NCI-H2196 treated with DMSO at 0.1 percent for 48 hours (cell line): ENCODE data around the gene TEKT2.

Experiments
- DNase-seq: peaks from one replicate; lab custom pipeline; 2025; ENCODE audit not compliant: unreplicated experiment; lab: John Stamatoyannopoulos, UW

TEKT2 gene

DNA sequence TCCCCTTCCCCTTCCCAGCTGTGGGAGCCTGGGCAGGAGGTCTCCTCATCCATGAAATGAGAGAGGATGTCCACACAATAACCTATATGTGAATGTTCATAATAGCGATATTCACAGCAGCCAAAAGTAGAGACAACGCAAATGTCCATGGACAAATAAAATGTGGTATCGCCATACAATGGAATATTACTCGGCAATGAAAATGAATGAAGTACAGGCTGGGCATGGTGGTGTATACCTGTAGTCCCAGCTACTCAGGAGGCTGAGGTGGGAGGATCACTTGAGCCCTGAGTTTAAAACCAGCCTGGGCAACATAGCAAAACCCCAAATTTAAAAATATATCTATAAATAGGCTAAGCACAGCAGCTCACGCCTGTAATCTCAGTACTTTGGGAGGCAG, 17.7 kb downstream of the TEKT2 start:
- no peak for DNase-seq

DNA sequence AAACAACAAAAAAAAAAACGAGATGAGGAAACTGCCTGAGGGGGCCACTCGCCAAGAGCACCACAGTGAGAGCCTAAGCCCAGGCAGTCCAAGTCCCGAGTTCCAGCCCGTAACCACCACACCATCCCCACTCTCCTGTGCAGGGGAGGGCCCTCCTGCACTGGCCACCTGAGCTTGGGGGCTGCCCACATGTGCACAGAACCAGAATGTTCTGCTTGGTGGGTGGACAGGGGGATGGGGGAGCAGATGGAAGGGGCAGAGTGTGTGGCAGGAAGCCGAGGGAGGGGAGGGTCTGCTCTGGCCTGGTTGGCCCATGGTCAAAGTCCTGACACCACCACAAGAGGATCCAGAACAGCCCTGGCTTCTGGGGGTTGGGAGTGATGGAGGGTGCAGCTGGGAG, 22.4 kb downstream of the TEKT2 start:
- no peak for DNase-seq

DNA sequence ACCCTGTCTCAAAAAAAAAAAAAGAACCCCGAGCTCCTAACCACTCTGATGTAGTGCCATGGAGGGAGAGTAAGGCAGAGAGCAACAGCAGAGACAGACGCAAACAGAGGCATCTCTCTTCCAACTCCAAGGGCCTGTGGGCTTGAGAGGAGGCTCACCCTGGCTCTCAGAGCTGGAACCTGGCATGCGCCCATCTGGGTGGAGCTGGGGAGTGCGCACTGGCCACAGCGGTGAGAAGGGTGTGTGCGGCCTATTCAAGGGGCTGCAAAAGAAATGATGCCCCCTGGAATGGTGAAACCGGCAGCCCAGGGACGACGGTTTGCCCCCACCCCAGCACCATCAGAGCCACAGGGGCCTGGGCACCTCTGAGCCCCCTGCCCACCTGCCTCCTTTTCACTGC, 23.5 kb downstream of the TEKT2 start:
- DNase-seq: no peak

DNA sequence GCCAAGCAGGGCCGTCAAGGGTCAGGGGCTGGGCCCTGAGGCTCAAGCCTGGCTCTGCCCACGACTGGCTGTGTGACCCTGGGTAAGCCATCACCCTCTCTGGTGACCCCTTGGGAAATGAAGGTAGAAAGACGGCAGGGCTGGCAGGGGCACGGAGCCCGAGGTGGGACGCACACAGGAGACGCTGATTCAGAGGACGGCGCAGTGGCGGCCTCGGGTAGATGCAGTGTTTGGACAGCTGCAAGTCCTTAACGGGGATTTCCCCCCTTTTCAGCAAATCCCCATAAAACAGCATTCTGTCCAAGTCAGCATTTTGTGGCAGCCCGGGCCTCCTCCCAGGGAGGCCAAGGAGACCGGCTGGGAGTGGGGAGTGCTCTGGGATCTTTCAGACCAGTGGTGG, 24.4 kb downstream of the TEKT2 start:
- DNase-seq: no peak

DNA sequence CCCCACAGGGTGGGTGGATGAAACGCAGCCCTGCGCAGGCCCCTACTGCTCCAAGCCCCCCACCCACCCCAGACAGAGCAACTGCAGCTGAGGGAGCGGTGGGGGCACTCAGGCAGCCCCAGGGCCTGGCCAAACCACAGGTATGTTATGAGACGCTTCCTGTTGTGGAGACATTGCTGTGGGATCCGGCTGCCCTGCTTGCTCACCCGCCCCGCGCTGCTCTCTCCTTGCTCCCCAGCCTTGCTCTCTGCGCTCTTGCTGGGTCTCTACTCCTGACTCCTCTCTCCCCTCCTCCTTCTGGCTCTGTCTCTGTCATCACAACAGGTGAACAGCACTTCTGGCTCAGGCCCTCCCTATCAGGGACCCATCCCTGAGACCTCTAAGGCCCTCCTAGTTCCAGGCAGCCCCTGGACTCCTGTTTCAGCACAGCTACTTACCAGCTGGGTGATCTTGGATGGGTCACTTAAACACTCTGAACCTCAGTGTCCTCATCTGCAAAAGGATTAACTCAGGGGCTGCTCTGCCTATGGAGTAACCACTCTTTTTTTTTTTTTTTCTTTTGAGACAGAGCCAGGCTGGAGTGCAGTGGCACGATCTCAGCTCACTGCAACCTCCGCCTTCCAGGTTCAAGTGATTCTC, 25.3 kb downstream of the TEKT2 start:
- DNase-seq: no peak

DNA sequence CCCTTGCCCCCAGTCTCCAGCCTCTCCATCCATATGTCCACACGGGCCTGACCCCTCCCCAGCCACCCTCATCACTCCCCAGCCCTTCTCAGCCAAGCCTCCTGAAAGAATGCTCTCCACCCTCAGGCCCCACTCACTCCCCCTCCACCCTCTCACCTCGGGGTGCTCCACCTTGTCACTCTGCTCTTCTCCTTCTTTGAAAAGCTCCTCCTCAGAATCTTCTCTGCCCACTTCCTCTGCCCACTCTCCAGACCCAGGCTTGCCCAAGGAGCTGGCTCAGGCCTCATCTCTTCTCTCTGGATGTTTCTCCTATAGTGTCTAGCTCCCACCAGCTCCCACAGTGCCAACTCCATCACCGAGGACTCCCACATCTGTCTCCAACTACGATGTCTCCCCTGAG, 27.3 kb downstream of the TEKT2 start:
- DNase-seq: no peak

DNA sequence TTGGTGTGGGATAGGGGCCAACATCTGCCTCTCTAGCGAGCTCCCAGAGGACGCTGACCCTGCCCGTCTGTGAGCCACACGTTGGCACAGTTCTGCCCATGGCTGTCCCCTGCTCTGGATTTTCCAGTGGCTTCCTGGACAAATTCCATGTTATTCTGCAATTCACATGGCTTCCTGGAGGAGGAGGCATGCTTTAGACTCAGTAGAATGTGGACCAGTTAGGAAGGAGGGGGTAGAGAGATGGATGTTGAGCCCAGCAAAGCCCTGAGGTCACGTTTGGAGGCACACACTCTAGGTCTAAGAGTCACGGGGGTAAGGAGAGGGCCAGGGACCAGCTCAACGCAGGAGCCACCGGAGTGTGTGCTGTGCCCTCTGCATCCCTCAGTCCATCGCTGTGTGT, 28.9 kb downstream of the TEKT2 start:
- no peak for DNase-seq

DNA sequence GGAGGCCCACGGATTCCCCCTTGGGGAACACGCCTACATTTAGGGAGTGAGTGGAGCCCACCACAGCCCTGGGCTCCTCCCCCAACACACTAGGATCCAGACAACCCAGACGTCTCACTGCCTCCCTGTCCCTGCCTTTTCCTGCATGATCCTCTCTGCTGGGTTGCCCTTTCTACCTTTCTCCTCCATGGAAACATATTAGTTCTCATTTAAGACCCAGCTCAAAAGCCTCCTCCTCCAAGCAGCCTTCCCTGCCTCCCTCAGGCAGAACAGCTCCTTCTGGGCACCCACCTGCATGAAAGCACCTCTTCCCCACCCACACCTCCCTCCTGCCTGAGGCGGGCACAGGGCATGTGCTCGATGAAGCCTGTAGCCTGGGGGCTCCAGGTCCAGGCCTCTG, 30.5 kb downstream of the TEKT2 start:
- DNase-seq: no peak

DNA sequence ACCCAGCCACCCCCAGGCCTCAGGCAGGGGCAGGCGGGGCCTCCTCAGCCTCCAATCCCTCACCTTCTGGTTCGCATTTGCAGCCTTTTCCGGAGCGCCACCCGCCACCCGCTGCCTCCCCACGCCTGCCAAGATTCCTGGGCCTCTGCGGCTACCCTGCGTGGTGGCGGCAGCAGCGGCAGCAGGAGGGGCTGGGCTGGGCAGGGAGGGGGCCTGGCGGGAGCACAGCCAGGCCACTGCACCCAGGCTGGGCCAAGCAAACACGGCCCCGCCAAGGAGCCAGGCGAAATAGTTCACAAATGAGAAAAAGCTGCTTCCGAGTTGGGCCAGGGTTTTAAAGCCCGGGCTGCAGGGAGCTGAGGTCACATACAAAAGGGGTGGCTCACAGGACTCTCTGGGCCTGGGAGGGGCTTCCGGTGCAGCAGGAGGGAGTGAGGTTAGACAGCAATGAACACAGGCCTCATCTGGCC, 31.3 kb downstream of the TEKT2 start:
- no peak for DNase-seq

DNA sequence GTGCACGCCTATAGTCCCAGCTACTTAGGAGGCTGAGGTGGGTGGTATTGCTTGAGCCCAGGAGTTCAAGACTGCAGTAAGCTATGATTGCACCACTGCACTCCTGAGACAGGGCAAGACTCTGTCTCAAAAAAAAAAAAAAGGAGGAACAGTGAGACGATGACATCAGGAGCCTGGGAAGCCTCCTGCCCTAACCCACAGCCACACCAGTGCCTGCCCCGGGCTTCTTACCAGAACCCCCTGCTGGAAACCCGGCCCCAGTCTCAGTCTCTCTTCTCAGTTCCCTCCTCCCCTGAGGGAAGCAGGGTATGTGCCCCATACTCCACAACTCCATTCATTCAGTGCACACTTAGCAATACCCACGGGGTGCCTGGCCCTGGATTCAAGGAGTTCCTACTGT, 32.0 kb downstream of the TEKT2 start:
- DNase-seq: no peak

DNA sequence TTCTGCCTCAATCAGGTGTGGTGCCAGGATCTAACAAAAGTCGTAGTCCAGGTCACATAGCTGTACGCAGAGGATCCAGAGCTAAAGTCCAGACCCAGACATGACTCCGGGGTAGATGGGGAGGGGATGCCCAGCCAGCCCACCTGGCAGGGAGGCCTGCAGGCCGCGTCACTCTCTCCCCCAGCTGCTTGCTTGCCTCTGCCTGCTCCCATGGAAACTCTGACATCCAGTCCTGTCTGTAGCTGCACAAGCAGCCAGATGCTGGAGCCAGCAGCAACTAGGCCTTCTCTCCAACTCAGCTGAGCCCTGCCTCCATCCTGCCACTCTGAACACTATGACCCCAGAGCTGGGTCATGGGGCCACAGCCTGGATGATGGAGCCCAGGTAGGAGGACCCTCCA, 33.0 kb downstream of the TEKT2 start:
- DNase-seq: no peak

DNA sequence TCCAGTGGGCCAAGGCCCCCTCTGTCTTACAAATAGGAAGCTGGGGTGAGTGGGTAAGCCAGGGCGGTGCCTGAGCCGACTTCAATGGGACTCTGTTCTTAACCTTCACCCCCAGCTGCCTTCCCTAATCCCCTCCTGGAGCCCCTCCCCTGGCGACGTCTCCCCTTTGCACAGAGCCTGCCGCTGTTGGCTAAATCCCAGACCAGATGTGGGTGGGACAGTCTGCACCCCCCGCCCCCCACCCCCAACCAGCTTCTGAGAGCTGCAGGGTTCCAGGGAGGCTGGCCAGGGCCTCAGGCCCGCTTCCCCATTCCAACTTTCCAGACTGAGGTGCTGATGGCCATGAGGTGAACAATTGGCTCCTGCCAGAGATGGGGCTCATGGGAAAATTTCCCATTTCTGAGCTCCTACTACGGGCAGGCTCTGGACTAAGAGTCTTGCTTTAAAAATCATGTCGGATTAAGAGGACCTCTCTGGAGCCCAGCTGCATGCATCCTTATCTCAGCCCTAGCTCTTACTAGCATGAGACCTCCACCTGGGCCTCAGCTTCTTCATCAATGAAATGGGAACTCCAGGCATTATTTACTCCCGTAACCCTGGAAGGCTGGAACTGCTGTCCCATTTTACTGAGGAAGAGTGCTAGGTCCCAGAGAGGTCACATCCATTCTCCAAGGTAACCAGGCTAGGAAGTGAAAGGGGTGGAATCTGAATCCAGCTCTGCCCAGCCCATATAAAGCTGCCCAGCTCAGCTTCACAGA, 34.7 kb downstream of the TEKT2 start:
- no peak for DNase-seq

DNA sequence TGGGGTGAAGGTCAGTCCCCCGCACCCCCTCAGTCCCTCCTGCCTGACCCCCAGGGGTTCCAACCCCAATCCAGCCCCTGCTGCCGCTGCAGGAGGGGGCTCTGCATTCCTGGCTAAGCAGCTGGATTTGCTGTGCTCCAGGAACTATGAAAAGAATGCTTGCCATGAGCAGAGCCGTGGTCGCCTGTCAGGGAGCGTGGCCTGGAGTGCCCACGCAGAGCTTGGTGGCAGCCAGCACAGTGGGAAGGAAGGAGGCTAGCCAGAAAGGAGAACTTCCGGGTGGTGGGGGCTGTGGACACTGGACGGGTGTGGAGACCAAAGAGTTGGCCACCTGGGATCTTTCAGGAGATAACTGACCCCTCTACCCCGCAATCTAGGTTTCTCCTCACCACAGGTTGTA, 35.6 kb downstream of the TEKT2 start:
- DNase-seq: no peak

DNA sequence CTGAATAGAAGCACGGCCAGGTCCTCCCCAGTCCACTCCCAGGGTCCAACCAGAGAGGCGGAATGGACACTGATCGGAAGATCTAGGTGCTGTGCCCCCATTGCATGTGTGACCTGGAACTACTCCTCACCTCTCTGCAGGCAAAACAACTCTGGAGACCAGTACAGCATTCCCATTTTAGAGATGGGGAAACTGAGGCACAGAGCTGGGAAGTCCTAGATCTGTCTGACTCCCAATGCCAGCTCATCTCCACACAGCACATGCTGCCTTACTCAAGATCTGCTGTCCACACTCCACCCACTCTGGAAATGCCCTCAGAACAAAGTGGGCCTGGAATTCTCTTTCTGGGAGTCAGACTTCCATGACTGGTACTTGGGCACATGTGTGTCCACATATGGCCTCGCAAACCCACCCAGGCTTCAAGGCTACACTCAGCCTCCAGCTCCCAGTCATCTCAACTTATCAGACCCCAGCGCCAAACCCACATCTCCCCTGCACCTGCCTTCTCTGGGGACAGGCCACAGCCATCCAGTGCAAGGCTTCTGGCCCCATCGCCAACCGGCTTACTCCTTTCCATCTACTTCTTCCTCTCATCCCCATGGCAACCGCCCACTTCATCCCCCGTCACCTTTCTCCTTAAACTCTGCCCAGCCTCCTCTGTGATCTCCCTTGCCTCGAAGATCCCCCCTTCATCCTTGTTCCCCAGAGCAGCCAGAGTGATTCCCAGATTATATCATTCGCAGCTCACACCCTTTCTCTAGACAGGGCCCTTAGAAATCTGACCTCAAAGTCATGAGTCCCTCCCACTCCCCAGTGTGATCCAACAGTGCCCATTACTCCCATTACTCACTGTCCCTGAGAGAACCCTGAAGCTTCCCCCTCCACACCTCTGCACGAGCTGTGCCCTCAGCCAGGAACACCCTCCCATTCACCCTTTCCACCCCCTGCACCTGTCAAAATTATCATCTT, 38.5 kb downstream of the TEKT2 start:
- no peak for DNase-seq

DNA sequence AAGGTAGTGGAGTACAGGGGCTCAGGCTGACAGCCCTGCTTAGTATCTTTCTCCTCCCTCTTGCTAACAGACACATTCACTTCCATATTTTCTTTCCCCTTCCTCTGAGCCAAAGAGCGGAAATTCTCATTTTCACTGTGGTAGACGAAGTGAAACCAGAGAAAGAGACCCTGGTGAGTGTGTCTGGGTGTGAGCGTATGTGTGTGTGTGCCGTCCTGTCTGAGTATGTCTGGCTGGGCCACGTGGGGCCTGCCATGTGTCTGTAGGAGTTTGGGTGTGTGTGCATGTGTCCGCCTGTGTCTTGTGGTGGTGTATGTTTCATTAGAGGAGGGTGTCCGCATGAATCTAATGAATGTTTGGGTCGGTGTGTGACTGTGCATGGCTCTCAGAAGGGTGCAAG, 39.5 kb downstream of the TEKT2 start:
- no peak for DNase-seq

DNA sequence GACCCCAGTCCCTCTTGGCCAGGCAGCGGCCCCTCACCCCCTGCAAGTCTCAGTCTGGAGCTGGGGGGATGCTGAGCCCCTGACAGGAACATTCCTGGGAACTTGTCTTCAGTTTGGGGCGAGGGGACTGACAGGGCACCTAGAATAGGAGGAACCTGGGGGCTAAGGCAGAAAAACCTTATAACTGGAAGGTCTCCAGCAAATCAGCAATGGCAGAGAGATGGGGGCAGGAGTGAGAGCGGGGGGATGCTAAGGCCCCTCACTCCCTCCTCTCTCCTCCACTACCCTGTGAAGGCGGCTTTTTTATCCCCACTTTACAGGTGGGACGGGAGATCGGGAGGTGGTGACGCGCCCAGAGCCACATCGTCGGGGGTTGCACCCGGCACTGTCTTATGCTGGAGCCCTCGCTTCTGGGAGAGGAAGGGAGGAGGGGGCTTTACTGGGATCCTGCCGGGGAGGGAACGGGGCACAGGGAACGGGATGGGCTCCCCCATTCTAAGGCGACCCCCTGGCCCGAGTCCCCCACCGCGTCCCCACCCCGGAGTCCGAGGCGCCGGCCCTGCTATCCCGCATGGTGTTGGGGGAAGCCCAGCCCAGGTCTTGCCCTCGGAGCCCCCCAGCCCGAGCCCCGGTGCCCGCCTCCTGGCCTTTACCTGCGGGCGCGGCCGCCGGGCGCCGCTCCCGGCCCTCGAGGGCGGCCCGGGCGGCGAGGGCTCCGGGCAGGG, 40.7 kb downstream of the TEKT2 start:
- DNase-seq: no peak

DNA sequence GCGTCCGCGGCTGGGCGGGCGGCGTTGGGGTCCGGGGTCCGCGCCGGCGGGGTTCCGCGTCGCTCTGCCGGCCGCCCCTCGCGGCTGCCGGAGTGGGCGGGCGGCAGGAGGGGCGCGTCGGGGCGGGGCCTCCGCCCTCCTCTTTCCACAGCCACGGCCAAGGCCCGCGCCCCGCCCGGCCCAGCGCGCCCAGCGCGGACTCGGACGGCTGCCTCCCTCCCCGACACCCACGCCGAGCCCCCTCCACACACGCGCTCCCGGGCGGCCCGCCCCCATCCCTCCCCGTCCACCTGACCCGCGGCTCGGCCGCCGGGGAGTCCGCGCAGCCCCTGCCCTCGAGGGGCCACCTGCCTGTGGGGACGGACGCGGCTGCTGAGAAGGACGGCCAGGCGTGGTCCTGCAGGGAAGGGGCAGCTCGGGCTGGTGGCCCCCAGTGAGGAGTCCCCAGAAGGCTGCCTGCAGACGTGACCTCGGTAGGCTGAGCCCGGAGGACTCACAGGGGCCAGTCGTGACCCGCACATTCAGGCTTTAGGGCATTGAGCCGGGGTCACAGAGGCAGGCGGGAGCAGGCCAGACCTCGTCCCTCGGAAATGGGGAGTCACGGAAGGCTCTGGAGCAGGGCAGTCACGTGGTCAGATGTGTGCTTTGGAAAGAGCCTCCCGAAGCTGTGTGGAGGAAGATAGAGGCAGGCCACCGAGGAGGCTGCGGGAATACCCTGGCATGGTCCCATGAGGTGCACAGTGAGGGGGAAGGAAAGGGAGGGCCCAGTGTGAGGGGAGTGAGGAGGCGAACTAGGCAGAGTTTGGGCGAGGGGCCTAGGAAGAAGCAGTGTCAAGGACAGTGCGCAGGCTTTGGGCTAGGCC, 41.5 kb downstream of the TEKT2 start, which contains the start of gene COL8A2:
COL8A2 (minus strand) TSS at position 94 of the 863 bp plus-strand sequence. CDS start 24,980 bp downstream, outside the sequence.
- DNase-seq: no peak

DNA sequence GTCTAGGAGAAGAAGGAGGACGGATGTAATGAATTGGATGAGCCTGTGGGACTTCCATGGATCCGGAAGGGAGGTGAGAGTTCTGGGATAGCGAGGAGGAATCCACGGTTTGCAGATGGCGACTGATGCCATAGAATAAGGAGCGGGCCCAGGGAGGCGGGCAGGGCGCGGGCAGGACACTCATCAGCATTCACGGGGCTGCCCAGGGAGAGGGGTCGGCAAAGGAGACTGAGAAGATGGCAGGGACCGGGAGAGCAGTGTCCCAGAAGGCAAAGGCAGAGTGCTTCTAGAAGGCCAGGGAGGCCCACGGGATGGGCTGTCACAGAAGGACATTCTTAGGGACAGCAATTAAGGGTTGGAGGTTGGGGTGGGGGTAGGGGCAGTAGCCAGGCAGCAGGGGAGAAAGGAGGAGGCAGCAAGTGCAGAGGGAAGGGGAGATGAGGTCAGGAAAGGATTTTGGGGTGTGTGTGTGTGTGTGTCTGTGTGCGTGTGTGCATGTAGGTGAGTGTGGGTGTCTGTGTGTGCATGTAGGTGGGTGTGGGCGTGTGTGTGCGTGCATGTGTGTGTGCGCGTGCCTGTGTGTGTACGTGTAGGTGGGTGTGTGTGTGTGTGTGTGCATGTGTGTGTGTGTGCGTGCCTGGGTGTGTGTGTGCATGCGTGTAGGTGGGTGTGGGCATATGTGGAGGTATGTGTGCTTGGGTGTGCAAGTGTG, 42.3 kb downstream of the TEKT2 start:
- DNase-seq: no peak

DNA sequence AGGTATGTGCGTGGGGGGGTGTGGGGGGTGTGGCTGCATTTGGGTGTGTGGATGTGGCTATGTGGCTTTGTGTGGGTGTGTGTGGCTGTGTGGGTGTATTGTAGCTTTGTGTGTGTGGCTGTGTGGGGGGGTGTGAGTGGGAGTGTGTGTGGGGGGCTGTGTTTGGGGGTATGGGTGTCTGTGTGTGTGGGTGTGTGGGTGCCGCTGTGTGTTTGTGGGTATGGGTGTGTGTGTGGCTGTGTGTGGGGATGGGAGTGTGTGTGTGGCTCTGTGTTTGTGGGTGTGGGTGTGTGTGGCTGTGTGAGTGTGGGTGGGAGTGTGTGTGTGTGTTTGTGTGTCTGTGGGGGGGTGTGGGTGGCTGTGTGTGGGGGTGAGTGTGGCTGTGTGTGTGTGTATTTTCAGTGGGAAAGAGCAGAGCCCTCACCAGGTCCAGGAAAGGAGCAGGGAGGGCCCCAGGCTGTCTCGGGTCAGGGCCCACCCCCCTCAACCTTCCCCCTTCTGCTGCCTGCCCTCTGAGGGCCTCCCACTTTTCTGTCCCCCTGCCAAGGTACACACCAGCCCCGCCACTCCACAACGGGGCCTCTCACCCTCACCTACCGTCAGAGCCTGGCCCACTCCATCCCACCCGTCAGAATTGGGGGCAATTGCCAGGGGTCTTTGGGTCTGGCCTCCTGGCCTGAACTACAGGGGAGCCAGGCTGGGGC, 43.1 kb downstream of the TEKT2 start:
- no peak for DNase-seq
